Stromal cell of bone marrow (primary cell): Measurements from ENCODE around the gene SLC7A6.

ENCODE experiments used
- DNase-seq: peaks from one replicate; pipeline ENCODE4 v3.0.0-alpha.2; 2012; ENCODE audit warnings: low read depth

The SLC7A6 gene

GRCh38 chr16:68235108-68235886 is 29.0 kb upstream of the SLC7A6 start:
- no peak for DNase-seq

- DNase-seq, result no peak
Observed at GRCh38 chr16:68235887-68236136, 28.5 kb upstream of the SLC7A6 start, which contains the start of gene ESRP2. Gene ESRP2 (minus strand): TSS chr16:68236127. CDS start chr16:68236045, 82 bp downstream.

- DNase-seq, result no peak
Observed at GRCh38 chr16:68236137-68236825, 28.0 kb upstream of the SLC7A6 start.

- DNase-seq, result no peak
Observed at GRCh38 chr16:68236826-68237242, 27.5 kb upstream of the SLC7A6 start.

- peak; percentile 92 for DNase-seq
Observed at GRCh38 chr16:68237243-68238028, 26.9 kb upstream of the SLC7A6 start.

GRCh38 chr16:68238029-68238345 is 26.3 kb upstream of the SLC7A6 start:
- DNase-seq, result no peak

- DNase-seq, result no peak
Observed at GRCh38 chr16:68242085-68242484, 22.2 kb upstream of the SLC7A6 start.

- DNase-seq, result no peak
Observed at GRCh38 chr16:68242926-68243858, 21.1 kb upstream of the SLC7A6 start.

GRCh38 chr16:68244481-68244902 is 19.8 kb upstream of the SLC7A6 start:
- DNase-seq, result no peak

GRCh38 chr16:68244903-68245853 is 19.1 kb upstream of the SLC7A6 start, which contains the start of gene PLA2G15:
Gene PLA2G15 (plus strand): TSS chr16:68245373. CDS start chr16:68245427, 54 bp downstream.
- peak; percentile 88 for DNase-seq

GRCh38 chr16:68246121-68246520 is 18.2 kb upstream of the SLC7A6 start:
- DNase-seq, result no peak

GRCh38 chr16:68246666-68247065 is 17.7 kb upstream of the SLC7A6 start:
- no peak for DNase-seq

- no peak for DNase-seq
Observed at GRCh38 chr16:68247400-68247799, 16.9 kb upstream of the SLC7A6 start.

- DNase-seq, result no peak
Observed at GRCh38 chr16:68247932-68248331, 16.4 kb upstream of the SLC7A6 start.

- no peak for DNase-seq
Observed at GRCh38 chr16:68249371-68249770, 15.0 kb upstream of the SLC7A6 start.

GRCh38 chr16:68250951-68251350 is 13.4 kb upstream of the SLC7A6 start:
- DNase-seq, result no peak

GRCh38 chr16:68251832-68252231 is 12.5 kb upstream of the SLC7A6 start:
- DNase-seq, result no peak

GRCh38 chr16:68252383-68252782 is 11.9 kb upstream of the SLC7A6 start:
- no peak for DNase-seq

GRCh38 chr16:68253721-68254120 is 10.6 kb upstream of the SLC7A6 start:
- no peak for DNase-seq

- no peak for DNase-seq
Observed at GRCh38 chr16:68255712-68256111, 8.6 kb upstream of the SLC7A6 start.
